Stomach (tissue), 4 donors: ENCODE results near the gene GNAS-AS1.

Source experiments
- POLR2AphosphoS5 ChIP-seq, 3 donors: sonication (generic); formaldehyde crosslinking; IDR thresholded peaks; one replicate each; pipeline ENCODE4 v1.6.1; 2016; ENCODE audit warnings: antibody characterized with exemption in 3 of 3
- TF ChIP-seq, protein P1 (sequence below), 7 experiments: fragments of 450-650 bp in 4 of 7; fragments of 200-600 bp in 3 of 7; sonication (generic) in 3 of 7; IDR thresholded peaks; one replicate each; pipeline ENCODE4 v1.5.1; 2016 to 2019; ENCODE audit warnings: antibody characterized with exemption in 7 of 7, control low read depth in 2 of 7, mild to moderate bottlenecking in 1 of 7

DNA sequence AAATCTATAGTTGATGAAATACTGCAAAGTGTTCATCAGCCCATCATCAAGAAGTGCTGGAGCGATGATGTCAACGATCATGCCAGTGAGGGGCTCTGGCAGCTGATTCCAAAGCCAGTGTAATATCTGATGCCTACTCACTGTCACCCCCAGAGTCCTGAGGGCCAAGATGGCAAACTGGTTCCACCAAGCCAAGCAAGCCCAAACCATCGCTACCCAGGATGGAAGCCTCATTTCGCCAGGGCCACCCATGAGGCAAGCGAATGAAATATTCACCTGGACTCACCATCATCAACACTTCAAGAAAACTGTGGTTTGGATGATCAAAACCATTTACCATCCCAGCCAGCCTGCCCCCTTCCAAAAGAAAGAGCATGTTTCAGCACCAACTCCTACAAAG is 76.5 kb downstream of the GNAS-AS1 start:
- TF ChIP-seq, protein P1, sequence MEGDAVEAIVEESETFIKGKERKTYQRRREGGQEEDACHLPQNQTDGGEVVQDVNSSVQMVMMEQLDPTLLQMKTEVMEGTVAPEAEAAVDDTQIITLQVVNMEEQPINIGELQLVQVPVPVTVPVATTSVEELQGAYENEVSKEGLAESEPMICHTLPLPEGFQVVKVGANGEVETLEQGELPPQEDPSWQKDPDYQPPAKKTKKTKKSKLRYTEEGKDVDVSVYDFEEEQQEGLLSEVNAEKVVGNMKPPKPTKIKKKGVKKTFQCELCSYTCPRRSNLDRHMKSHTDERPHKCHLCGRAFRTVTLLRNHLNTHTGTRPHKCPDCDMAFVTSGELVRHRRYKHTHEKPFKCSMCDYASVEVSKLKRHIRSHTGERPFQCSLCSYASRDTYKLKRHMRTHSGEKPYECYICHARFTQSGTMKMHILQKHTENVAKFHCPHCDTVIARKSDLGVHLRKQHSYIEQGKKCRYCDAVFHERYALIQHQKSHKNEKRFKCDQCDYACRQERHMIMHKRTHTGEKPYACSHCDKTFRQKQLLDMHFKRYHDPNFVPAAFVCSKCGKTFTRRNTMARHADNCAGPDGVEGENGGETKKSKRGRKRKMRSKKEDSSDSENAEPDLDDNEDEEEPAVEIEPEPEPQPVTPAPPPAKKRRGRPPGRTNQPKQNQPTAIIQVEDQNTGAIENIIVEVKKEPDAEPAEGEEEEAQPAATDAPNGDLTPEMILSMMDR (IDR thresholded peaks at IDR 0.05), result no peak
- TF ChIP-seq POLR2AphosphoS5 (IDR thresholded peaks at IDR 0.05), result no peak
